Amygdala (tissue), 56 donors: ENCODE measurements around the gene ERAL1.
"Not testable (repeated sequence)": the region's sequence is repeated elsewhere in the genome, so short reads cannot be mapped to it uniquely, and the experiment has no call there.

Experiments
- DNase-seq, 56 donors: peaks; one replicate each; lab custom pipeline; 2025; lab: John Stamatoyannopoulos, UW

ERAL1 gene

DNA sequence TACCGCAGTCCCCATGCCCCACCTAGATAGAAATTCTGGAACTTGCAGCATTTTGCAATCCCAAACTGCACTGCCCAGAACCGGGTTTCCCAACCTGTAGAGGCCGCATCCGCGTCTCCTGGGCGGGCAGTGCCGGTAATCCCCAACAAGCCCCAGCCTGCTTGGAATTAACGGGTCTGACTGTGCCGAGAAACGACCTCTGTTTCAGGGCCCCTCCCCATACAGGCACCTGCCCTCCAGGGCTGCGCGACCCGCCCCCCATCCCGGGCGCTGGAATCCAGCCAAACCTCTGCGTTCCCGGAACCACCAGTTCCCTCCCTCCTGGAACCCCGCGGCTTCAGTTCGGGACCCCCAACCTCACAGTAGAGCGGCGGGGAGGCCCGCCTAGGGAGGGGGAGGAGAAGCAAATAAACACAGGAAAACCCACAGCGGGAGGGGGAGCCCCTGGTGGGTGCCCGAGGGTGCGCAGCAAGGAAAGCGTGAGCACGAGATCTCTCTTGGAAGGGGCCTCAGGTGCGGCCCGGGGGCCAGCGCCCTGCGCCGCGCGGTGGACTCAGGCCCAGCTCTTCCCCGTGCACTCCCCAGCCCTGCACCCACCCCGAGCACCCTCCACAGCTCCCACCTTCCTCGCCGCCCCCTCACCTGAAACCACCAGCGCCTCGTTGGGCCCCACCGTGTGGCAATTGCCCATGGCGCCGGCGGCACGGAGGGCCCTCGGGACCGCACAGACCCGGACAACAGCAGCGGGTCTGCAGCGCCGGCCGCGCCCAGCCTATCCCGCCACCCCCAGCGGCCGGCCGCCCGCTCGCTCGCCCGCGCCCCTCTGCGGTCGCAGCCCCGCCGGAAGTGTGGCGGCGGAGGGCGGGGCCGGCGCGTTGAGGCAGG lies 42.3 kb downstream of the ERAL1 start, which contains the start of gene FLOT2:
FLOT2 (minus strand) TSS at position 850 of the 885 bp plus-strand sequence; CDS start at position 691, 159 bp downstream.
- peak in 32 of 56 donors; percentile 24 to 74 (median 49) for DNase-seq

DNA sequence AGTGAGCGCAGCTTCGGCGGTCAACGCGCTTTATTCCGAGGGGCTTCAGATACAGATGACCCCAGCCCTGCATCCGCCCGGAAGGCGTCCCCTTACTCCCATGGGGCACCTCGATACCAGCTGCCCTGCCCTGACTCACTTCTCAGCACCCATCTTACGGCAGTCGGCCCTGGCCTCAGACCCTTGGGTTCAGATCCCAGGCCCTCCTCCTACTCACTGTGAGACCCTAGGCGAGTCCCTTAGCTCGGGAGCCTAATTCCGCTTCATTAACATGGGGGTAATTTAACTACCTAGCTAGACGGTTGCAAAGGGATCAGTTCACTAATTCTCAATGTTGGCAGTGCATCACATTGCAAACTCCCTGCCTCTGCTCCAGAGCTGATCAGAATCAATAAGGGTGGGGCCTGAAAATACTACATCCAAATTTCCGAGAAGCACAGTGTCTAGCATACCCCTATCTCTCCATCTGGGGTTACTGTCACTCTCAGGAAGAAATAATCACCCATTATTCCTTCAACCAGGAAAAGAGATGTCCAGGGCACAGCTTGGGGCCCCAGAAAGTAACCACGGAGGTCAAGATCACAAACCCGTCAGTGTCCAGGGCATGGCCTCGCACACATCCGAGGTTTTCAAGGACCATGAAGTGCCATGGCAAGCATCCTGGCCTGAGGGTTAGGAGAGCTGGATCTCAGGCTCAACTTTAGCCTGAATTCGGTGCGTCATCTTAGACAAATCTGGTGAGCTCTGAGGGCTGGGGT lies 43.1 kb downstream of the ERAL1 start:
- DNase-seq = peak in 4 of 56 donors; percentile 39 to 60 (median 46)

DNA sequence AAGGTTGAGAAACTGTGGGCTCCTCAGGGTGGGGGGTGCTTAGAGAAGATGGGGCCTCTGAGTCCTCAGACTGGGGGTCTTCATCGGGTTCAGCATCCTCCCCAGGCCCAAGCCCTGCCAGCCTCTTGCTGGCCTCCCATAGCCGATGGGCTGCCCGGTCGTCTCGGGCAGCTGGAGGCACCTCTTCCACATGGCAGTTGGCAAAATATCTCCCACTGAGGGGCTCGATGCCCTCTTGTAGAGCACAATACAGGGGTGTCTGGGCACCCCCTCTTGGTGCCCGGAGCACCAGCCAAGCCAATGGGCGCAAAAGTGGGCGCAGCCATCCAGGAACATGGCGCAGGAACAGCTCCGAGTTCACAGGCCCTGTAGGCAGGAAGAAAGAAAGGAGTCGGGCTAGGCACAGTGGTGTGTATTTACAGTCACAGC lies 43.7 kb downstream of the ERAL1 start:
- no peak for DNase-seq

DNA sequence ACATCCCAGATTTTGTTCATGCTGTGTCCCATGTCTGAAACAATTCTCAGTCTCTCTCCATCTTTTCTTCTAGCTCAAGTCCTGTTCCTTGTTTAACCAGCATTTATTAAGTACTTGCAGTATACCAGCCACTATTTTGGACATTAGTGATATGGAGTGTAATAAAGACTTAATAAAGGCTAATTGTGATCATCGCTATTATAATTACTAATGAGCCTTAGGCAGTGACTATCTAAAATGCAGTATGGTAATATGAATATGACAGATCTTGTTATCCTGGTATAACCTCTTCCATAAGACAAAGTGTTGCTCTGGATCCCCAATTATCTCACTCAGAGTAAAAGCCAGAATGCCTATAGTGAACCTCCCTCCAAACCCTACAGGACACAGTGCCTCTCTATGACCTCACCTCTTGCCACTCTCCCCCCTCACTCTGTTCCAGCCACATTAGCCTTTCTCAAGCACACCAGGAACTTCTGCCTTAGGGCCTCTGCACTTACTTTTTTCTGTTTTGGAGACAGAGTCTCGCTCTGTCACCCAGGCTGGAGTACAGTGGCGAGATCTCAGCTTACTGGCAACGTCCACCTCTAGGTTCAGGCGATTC lies 44.5 kb downstream of the ERAL1 start:
- DNase-seq = no peak

DNA sequence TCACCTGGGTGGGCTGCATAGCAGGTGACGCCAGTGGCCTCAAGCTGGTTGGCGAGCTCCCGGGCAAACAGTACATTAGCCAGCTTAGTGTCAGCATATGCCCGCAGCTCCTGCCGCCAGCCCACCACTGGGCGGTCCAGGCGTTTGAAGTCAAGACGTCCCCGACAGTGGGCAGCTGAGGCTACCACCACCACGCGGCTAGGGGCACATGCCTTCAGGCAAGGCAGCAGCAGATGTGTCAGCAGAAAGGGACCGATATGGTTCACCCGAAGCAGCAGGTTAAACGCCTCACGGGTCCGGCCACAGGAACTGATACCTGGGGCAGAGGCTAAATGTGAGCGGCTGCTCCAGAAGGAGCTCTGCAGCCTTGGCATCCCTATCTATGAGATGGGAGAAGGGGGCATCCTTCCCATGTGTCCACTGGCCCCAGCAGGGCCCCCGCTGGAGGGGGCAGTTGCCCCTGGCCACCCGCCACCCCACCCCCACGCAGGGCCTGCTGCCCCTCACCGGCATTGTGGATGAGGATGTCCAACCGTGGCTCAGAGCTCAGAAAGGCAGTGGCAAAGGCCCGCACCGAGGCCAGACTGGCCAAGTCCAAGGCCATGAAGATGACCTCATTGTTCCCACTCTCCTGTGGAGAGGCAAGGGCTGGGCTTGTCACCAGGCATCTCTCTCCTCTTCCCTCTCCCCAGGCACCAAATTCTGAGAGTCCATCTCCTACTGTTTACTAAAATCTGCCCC lies 46.3 kb downstream of the ERAL1 start:
- no peak for DNase-seq

DNA sequence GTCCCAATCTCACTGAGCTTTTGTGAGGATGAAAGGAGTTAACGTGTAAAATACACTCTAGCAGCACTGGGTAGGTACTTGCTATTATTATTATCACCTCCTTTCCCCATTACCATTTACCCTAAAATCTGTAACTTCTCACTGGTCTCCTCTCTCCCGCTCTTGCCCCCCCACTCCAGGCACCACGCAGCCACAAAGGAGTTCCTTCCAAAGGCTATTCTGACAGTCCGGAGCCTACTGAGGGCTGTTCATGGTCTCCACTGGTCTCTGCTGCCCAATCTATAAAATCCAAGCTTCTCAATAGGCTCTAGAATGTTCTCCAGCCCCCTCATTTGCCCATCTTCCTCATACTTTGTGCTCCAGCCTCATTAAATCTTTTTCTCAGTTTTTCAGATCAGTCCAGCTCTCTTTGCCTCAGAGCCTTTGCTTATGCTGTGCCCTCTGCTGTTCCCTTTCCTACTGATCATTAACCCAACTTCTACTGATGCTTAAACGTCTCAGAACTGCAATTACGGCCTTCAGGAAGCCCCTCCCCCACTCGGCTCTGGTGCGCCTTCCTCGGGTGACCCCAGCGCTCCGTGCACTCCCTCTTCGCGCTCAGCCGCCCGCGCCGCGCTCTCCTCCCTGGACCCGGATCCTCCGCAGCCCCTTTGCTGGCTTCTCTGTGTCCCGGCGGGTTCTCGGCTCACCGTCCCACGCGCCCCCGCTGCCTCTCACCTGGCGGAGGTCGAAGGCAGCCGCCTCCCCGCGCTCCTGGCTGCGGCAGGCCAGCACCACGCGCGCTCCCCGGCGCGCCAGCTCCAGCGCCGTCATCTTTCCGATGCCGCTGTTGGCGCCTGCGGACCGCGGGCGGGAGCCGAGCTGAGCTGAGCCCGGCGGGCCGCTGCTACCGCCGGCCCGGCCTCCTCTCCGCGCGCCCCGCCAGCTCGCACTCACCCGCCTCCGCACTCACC lies 47.3 kb downstream of the ERAL1 start:
- DNase-seq = peak in 6 of 56 donors; percentile 26 to 66 (median 58)

DNA sequence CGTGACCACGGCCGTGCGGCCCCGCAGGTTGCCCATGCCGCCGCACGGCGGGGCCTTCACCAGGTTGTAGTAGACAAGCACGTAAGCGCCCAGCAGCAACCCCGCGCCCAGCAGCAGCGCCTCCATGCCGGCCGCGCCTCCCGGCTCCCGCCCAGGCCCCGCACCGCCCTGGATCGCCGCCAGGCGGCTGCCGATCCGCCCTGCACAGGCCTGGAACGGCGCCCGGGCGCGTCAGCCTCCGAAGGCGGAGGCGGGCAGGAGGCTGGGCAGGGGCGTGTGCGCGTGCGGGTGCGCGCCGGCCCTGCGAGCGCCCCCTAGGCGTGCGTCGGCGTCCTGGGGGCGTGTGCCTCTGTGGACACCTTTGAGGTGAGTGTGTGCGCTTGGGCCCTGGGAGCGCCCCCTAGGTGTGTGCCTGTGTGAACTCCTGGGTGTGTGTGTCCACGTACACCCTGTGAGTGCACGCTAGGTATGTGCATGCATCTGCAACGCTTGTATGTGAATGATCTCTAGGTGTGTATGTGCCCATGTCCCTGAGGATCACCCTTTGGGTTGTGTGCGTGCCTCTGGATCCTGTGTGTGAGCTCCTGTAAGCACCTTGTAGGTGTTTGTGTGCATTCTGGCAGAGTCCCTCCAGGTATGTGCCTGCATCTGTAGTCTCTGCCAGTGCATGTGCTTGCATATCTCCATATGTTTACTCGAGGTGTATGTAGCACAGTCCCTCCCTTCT lies 48.2 kb downstream of the ERAL1 start, which contains the start of gene DHRS13:
DHRS13 (minus strand) TSS at position 261 of the 727 bp plus-strand sequence; CDS start at position 126, 135 bp downstream.
- peak in 50 of 56 donors; percentile 28 to 90 (median 67) for DNase-seq

DNA sequence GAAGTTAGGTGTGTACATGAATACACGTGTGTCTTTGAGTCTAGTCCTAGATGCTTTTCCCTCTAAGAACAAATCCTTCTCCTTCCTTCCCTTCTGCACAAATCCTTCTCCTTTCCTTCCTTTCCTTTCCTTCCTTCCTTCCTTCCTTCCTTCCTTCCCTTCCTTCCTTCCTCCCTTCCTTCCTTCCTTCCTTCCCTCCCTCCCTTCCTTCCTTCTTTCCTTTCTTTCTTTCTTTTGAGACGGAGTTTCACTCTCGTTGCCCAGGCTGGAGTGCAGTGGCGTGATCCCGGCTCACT lies 48.7 kb downstream of the ERAL1 start:
- not testable (repeated sequence) for DNase-seq

DNA sequence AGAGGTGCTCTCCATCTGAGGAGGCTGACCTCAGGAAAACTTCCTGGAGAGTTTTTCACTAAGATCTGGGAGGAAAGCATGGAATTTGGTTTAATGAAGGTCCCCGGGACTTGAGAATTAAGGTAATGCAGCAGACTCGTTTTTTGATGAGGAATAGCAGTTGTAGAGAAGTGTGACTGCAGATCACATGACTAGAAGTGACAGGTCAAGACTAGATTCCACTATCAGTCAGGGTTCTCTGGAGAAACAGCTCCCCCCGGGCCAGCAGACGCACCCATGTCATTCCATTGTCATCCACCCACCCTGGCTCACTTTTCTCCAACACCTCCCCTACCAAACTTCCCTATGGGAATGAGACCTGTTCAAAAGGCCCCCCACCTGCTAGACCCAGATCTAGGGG lies 50.0 kb downstream of the ERAL1 start:
- no peak for DNase-seq

DNA sequence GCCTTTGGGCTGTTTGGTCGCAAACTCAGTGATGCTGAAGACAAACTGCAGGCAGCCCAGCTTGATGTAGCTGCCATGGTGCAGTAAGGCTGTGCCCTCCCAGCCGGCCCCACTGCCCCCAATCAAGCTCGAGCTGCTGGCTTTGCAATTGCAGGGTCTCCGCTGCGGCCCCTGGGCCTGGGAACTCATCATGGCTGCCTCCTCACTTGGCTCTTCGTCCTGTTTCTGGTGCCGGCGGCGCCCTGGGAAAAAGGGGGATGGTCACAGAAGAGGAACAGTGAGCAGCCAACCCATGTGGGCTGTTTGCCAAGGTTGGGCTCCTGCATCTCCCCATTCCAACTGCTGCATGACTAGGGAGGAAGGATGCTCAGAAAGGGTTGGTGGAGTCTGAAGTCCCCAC lies 51.5 kb downstream of the ERAL1 start:
- peak in 10 of 56 donors; percentile 15 to 57 (median 28) for DNase-seq

DNA sequence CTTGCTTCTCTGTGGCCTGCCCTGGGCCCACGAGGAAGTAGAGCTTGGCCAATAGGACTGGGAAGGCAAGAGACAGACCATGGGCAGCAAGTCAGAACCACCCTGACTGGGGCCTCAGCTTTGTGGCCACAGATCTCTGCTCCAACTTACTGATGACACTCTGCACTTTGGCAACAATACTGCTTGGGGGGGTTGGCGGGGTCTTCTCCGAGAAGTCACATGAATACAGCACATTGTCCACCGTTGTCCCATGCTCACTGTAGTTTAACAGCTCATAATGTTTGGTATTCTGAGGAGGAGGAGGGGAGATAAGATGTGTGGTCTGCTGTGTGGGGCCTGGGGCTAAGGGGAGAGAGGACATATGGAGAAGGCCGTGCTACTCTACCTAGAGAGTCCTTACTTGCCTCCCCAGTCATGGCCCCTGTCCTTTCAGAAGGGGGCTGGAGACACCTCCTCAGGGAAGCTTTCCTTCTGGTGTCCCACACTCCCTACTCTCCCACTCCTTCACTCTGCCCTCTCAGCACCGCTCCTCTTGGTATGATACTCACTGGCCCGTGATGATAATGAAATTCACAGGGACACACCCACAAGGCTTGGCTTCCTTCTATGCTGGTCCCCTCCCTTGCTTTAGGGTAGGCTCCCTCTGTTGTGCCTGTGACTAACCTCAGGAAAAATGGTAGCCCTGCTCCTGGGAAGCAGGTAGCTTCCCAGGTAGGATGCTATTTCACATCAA lies 52.1 kb downstream of the ERAL1 start:
- peak in 8 of 56 donors; percentile 27 to 57 (median 40) for DNase-seq

DNA sequence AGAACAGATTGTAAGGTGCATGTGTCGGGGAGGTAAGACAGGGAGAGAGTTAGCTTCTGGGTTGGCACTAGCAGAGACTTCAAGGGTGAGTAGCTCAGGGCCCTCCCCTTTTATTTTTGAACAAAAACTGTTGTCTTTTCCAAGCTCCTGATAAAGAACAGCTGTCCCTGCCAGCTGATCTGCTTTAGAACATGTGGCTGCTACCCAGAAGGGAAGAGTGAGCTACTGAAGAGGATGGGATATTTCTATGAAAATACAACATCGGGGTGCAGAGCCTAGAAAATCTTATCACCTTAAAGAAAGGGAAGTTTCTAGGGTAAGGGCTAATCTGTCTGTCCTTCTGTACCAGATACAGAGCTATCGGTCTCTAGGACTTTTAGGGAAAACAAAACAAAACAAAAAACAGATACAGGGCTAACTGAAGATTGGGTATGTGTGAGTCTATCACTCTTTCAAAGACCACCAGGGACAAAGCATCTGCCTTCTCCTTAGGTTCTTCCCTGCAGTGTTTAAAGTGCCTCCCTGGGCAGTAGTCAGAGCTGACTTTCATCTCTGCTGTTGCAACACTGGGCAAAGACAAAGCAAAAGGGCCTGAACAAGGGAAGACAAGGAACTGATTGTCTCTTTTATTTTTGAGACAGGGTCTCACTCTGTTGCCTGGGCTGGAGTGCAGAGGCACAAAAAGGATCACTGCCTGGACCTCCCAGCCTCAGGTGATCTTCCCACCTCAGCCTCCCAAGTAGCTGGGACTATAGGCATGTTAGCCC lies 53.1 kb downstream of the ERAL1 start:
- peak in 1 of 56 donors; percentile 11 for DNase-seq

DNA sequence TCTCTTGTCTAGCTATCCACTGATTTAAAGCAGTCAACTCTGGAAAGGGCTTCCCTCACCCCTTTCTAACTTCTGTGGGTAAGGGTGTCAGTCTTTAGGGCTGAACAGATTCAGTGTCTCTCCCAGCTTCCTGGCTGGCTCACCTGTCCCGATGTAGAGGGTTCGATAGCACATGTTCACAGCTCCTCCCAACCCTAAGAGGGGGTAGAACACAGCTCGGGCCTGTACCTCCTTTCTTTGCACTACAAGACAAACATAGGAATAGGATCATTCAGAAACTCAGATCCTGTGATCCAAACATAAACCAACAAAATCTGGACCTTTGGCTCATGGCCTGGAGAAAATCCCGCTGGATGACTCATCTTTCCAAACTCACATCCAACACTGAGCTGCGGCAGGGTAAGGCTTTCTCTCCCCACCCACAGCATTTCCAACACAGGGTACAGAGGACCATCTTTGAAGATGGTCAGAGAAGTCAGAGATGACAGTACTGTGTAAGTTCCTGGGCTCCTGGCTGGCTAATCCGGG lies 53.9 kb downstream of the ERAL1 start:
- peak in 1 of 56 donors; percentile 13 for DNase-seq

DNA sequence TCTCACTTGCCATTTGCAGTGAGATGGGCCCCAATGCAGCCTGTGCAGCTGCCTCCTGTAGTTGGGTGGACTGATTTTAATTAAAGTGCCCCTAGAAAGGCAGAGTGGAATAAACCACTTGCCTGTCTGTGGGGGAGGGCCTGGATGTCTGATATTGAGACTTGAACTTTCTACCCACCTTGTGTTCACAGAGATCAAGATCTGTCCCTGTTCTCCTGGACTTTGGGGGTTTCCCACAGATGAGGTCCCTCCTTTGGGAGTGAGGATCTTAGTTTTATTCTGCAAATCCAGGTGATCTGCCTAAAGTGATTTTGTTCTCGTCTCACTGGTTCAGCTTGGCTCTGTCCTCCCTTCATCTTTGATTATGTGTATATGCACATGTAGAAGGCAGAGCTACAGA lies 55.7 kb downstream of the ERAL1 start:
- no peak for DNase-seq
